HL-60 (cell line): ENCODE data around the gene TBC1D1.

ENCODE experiments used
- DNase-seq, 2 experiments: peaks; one replicate each; pipeline ENCODE4 v3.0.0-alpha.2; 2010 to 2020; ENCODE audit warnings: low read depth in 1 of 2, low spot score in 1 of 2
- H3K27ac ChIP-seq: fragments of 250-450 bp; sonication (Bioruptor Pico); replicated peaks from 2 replicates; pipeline ENCODE4 v1.5.1; 2020; ENCODE audit warnings: mild to moderate bottlenecking, moderate library complexity
- H3K27me3 ChIP-seq: fragments of 250-450 bp; sonication (Bioruptor Pico); 2 replicates; pipeline ENCODE4 v1.5.1; 2021; ENCODE audit warnings: mild to moderate bottlenecking, moderate library complexity; ENCODE audit not compliant: insufficient read depth, poor library complexity, severe bottlenecking
- H3K4me3 ChIP-seq: replicated peaks from 2 replicates; pipeline ENCODE4 v1.5.1; 2011; ENCODE audit warnings: mild to moderate bottlenecking, control low read depth, low read length; ENCODE audit not compliant: insufficient read depth
- CTCF ChIP-seq: IDR thresholded peaks from one replicate; pipeline ENCODE4 v1.5.1; 2011; ENCODE audit warnings: low read length, control low read depth, inconsistent platforms; ENCODE audit not compliant: insufficient read depth
- GABPA ChIP-seq: IDR thresholded peaks from 2 replicates; pipeline ENCODE4 v1.6.1; 2012; ENCODE audit warnings: low read depth
- POLR2AphosphoS5 ChIP-seq: IDR thresholded peaks from 2 replicates; pipeline ENCODE4 v1.6.1; 2012; ENCODE audit warnings: low read depth
- SPI1 ChIP-seq: IDR thresholded peaks from 2 replicates; pipeline ENCODE4 v1.6.1; 2012; ENCODE audit warnings: low read depth, mild to moderate bottlenecking, borderline replicate concordance
- TF ChIP-seq, protein P1 (sequence below): IDR thresholded peaks from 2 replicates; pipeline ENCODE4 v1.6.1; 2012; ENCODE audit warnings: low read depth; ENCODE audit not compliant: insufficient replicate concordance

Gene TBC1D1

GRCh38 chr4:38086151-38086848 is 195.4 kb downstream of the TBC1D1 start:
- Histone ChIP-seq H3K27me3 (no peaks in the 10 kb centered on the region), H3K4me3 (no peak overlapping the region), H3K27ac (no peak overlapping the region)
- TF ChIP-seq POLR2AphosphoS5 (no peak), GABPA (no peak), CTCF (no peak), SPI1 (no peak)
- TF ChIP-seq, protein P1, sequence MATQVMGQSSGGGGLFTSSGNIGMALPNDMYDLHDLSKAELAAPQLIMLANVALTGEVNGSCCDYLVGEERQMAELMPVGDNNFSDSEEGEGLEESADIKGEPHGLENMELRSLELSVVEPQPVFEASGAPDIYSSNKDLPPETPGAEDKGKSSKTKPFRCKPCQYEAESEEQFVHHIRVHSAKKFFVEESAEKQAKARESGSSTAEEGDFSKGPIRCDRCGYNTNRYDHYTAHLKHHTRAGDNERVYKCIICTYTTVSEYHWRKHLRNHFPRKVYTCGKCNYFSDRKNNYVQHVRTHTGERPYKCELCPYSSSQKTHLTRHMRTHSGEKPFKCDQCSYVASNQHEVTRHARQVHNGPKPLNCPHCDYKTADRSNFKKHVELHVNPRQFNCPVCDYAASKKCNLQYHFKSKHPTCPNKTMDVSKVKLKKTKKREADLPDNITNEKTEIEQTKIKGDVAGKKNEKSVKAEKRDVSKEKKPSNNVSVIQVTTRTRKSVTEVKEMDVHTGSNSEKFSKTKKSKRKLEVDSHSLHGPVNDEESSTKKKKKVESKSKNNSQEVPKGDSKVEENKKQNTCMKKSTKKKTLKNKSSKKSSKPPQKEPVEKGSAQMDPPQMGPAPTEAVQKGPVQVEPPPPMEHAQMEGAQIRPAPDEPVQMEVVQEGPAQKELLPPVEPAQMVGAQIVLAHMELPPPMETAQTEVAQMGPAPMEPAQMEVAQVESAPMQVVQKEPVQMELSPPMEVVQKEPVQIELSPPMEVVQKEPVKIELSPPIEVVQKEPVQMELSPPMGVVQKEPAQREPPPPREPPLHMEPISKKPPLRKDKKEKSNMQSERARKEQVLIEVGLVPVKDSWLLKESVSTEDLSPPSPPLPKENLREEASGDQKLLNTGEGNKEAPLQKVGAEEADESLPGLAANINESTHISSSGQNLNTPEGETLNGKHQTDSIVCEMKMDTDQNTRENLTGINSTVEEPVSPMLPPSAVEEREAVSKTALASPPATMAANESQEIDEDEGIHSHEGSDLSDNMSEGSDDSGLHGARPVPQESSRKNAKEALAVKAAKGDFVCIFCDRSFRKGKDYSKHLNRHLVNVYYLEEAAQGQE: no peak
- DNase-seq: no peak

GRCh38 chr4:38086849-38087226 is 196.0 kb downstream of the TBC1D1 start:
- H3K4me3 ChIP-seq: no peak overlapping the region
- H3K27me3 ChIP-seq: no peaks in the 10 kb centered on the region
- no peak for DNase-seq
- H3K27ac ChIP-seq: no peak overlapping the region
- no peak for TF ChIP-seq GABPA
- no peak for TF ChIP-seq SPI1
- TF ChIP-seq POLR2AphosphoS5: no peak
- TF ChIP-seq, protein P1: no peak

GRCh38 chr4:38088321-38088720 is 197.4 kb downstream of the TBC1D1 start:
- DNase-seq: no peak
- no peaks in the 10 kb centered on the region for H3K27me3 ChIP-seq
- no peak overlapping the region for H3K4me3 ChIP-seq
- H3K27ac ChIP-seq: no peak overlapping the region
- TF ChIP-seq, protein P1: no peak

DNA sequence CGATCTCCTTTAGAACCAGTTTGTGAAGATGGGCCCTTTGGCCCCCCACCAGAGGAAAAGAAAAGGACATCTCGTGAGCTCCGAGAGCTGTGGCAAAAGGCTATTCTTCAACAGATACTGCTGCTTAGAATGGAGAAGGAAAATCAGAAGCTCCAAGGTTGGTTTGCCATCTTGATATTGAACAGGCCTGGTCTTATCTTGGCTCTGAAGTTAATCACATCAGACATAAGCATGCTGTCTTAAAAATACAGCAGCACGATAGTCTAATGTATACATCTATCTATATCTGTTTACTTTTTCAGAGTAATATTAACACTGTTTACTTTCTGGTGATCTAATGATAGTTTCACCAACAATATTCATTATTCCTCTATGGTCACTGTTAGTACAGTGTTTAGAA is 199.1 kb downstream of the TBC1D1 start:
- no peak for TF ChIP-seq SPI1
- no peak for TF ChIP-seq POLR2AphosphoS5
- no peak for TF ChIP-seq GABPA
- TF ChIP-seq, protein P1: no peak
- TF ChIP-seq CTCF: no peak
- H3K27me3 ChIP-seq: no peaks in the 10 kb centered on the region
- no peak overlapping the region for H3K4me3 ChIP-seq
- no peak overlapping the region for H3K27ac ChIP-seq
- DNase-seq: no peak
